ENCODE data around the gene TNNI2. TPM values are rescaled to one million over a fixed set of nuclear protein-coding genes. Genes with fewer than 3 reads are reported as not detected.
"Not testable (repeated sequence)": the region's sequence is repeated elsewhere in the genome, so short reads cannot be mapped to it uniquely, and the experiment has no call there.

TNNI2 gene
- total and polyA plus RNA-seq, 2 donors, result 4.5 to 13.4 TPM

- Histone ChIP-seq H3K4me3 (ENCODE audit: low read length in 2 of 2) (no peak overlapping the region), H3K9me3 (ENCODE audit: control insufficient read depth in 2 of 2, insufficient read depth in 1 of 2, low read length in 1 of 2) (no peaks in the 10 kb centered on the region), H3K36me3 (ENCODE audit: control insufficient read depth in 2 of 2, insufficient read depth in 2 of 2, low read length in 1 of 2) (peaks cover 21 to 40% of the 10 kb centered on the region in 2 donors), H3K4me1 (ENCODE audit: control insufficient read depth in 2 of 2, insufficient read depth in 2 of 2, low read length in 2 of 2) (peaks cover under 1 to 45% of the 10 kb centered on the region in 2 donors), H3K27me3 (ENCODE audit: control insufficient read depth in 2 of 2, insufficient read depth in 1 of 2, low read length in 1 of 2) (no peaks in the 10 kb centered on the region), H3K27ac (ENCODE audit: low read depth in 1 of 2, low read length in 1 of 2) (no peak overlapping the region)
- DNase-seq (ENCODE audit: low read depth in 6 of 9, low spot score in 9 of 9), result no peak
- WGBS, result 95% methylated on average over 5 of the region's 5 CpGs
These were observed 45.5 kb downstream of the TNNI2 start for GRCh38 chr11:1884303-1884700.

- H3K4me1 ChIP-seq (ENCODE audit: control insufficient read depth in 2 of 2, insufficient read depth in 2 of 2, low read length in 2 of 2), result peaks cover 6 to 56% of the 10 kb centered on the region in 2 donors
- not testable (repeated sequence) for H3K4me3 ChIP-seq (ENCODE audit: low read length in 2 of 2); H3K27ac ChIP-seq (ENCODE audit: low read depth in 1 of 2, low read length in 1 of 2); H3K27me3 ChIP-seq (ENCODE audit: control insufficient read depth in 2 of 2, insufficient read depth in 1 of 2, low read length in 1 of 2); DNase-seq (ENCODE audit: low read depth in 6 of 9, low spot score in 9 of 9); H3K9me3 ChIP-seq (ENCODE audit: control insufficient read depth in 2 of 2, insufficient read depth in 1 of 2, low read length in 1 of 2)
- WGBS, result 97% methylated on average over 13 of the region's 13 CpGs
- H3K36me3 ChIP-seq (ENCODE audit: control insufficient read depth in 2 of 2, insufficient read depth in 2 of 2, low read length in 1 of 2), result peaks cover 21 to 35% of the 10 kb centered on the region in 2 donors
These were observed 47.8 kb downstream of the TNNI2 start for GRCh38 chr11:1886551-1886950.

- Histone ChIP-seq H3K27ac (ENCODE audit: low read depth in 1 of 2, low read length in 1 of 2) (peak overlapping the region in 1 of 2 donors; percentile 42), H3K4me1 (ENCODE audit: control insufficient read depth in 2 of 2, insufficient read depth in 2 of 2, low read length in 2 of 2) (peaks cover 6 to 49% of the 10 kb centered on the region in 2 donors), H3K27me3 (ENCODE audit: control insufficient read depth in 2 of 2, insufficient read depth in 1 of 2, low read length in 1 of 2) (peaks cover 0 to 7% of the 10 kb centered on the region in 2 donors), H3K4me3 (ENCODE audit: low read length in 2 of 2) (no peak overlapping the region), H3K36me3 (ENCODE audit: control insufficient read depth in 2 of 2, insufficient read depth in 2 of 2, low read length in 1 of 2) (peaks cover 21 to 35% of the 10 kb centered on the region in 2 donors), H3K9me3 (ENCODE audit: control insufficient read depth in 2 of 2, insufficient read depth in 1 of 2, low read length in 1 of 2) (no peaks in the 10 kb centered on the region)
- 86% methylated on average over 11 of the region's 11 CpGs for WGBS
- no peak for DNase-seq (ENCODE audit: low read depth in 6 of 9, low spot score in 9 of 9)
These were observed 48.9 kb downstream of the TNNI2 start for GRCh38 chr11:1887451-1888346.

- WGBS, result 48% methylated on average over 9 of the region's 9 CpGs
- no peak overlapping the region for H3K4me3 ChIP-seq (ENCODE audit: low read length in 2 of 2)
- H3K9me3 ChIP-seq (ENCODE audit: control insufficient read depth in 2 of 2, insufficient read depth in 1 of 2, low read length in 1 of 2), result no peaks in the 10 kb centered on the region
- peaks cover 6 to 42% of the 10 kb centered on the region in 2 donors for H3K4me1 ChIP-seq (ENCODE audit: control insufficient read depth in 2 of 2, insufficient read depth in 2 of 2, low read length in 2 of 2)
- H3K27me3 ChIP-seq (ENCODE audit: control insufficient read depth in 2 of 2, insufficient read depth in 1 of 2, low read length in 1 of 2), result peaks cover 0 to 7% of the 10 kb centered on the region in 2 donors
- DNase-seq (ENCODE audit: low read depth in 6 of 9, low spot score in 9 of 9), result no peak
- H3K27ac ChIP-seq (ENCODE audit: low read depth in 1 of 2, low read length in 1 of 2), result peak overlapping the region in 1 of 2 donors; percentile 42
- peaks cover 18 to 30% of the 10 kb centered on the region in 2 donors for H3K36me3 ChIP-seq (ENCODE audit: control insufficient read depth in 2 of 2, insufficient read depth in 2 of 2, low read length in 1 of 2)
These were observed 49.6 kb downstream of the TNNI2 start for GRCh38 chr11:1888347-1888753.

GRCh38 chr11:1888811-1889210 lies 50.0 kb downstream of the TNNI2 start:
- Histone ChIP-seq H3K27ac (ENCODE audit: low read depth in 1 of 2, low read length in 1 of 2) (peak overlapping the region; percentile 57 to 69), H3K9me3 (ENCODE audit: control insufficient read depth in 2 of 2, insufficient read depth in 1 of 2, low read length in 1 of 2) (no peaks in the 10 kb centered on the region), H3K36me3 (ENCODE audit: control insufficient read depth in 2 of 2, insufficient read depth in 2 of 2, low read length in 1 of 2) (peaks cover 14 to 25% of the 10 kb centered on the region in 2 donors), H3K4me3 (ENCODE audit: low read length in 2 of 2) (no peak overlapping the region), H3K27me3 (ENCODE audit: control insufficient read depth in 2 of 2, insufficient read depth in 1 of 2, low read length in 1 of 2) (peaks cover 0 to 7% of the 10 kb centered on the region in 2 donors), H3K4me1 (ENCODE audit: control insufficient read depth in 2 of 2, insufficient read depth in 2 of 2, low read length in 2 of 2) (peaks cover 6 to 41% of the 10 kb centered on the region in 2 donors)
- WGBS, result 45% methylated on average over 6 of the region's 6 CpGs
- no peak for DNase-seq (ENCODE audit: low read depth in 6 of 9, low spot score in 9 of 9)

GRCh38 chr11:1889224-1889930 lies 50.6 kb downstream of the TNNI2 start:
- DNase-seq (ENCODE audit: low read depth in 6 of 9, low spot score in 9 of 9), result peak in 5 of 9 donors; percentile 53 to 80 (median 67)
- H3K27me3 ChIP-seq (ENCODE audit: control insufficient read depth in 2 of 2, insufficient read depth in 1 of 2, low read length in 1 of 2), result peaks cover 0 to 7% of the 10 kb centered on the region in 2 donors
- peak overlapping the region; percentile 28 to 48 for H3K4me3 ChIP-seq (ENCODE audit: low read length in 2 of 2)
- 13% methylated on average over 34 of the region's 34 CpGs for WGBS
- peaks cover 6 to 41% of the 10 kb centered on the region in 2 donors for H3K4me1 ChIP-seq (ENCODE audit: control insufficient read depth in 2 of 2, insufficient read depth in 2 of 2, low read length in 2 of 2)
- H3K27ac ChIP-seq (ENCODE audit: low read depth in 1 of 2, low read length in 1 of 2), result peak overlapping the region; percentile 69 to 77
- peaks cover 12 to 20% of the 10 kb centered on the region in 2 donors for H3K36me3 ChIP-seq (ENCODE audit: control insufficient read depth in 2 of 2, insufficient read depth in 2 of 2, low read length in 1 of 2)
- H3K9me3 ChIP-seq (ENCODE audit: control insufficient read depth in 2 of 2, insufficient read depth in 1 of 2, low read length in 1 of 2), result no peaks in the 10 kb centered on the region

- 20% methylated on average over 33 of the region's 33 CpGs for WGBS
- Histone ChIP-seq H3K36me3 (ENCODE audit: control insufficient read depth in 2 of 2, insufficient read depth in 2 of 2, low read length in 1 of 2) (peaks cover 8 to 12% of the 10 kb centered on the region in 2 donors), H3K27ac (ENCODE audit: low read depth in 1 of 2, low read length in 1 of 2) (peak overlapping the region in 1 of 2 donors; percentile 77), H3K9me3 (ENCODE audit: control insufficient read depth in 2 of 2, insufficient read depth in 1 of 2, low read length in 1 of 2) (no peaks in the 10 kb centered on the region), H3K4me3 (ENCODE audit: low read length in 2 of 2) (peak overlapping the region; percentile 28 to 48), H3K27me3 (ENCODE audit: control insufficient read depth in 2 of 2, insufficient read depth in 1 of 2, low read length in 1 of 2) (peaks cover 0 to 7% of the 10 kb centered on the region in 2 donors), H3K4me1 (ENCODE audit: control insufficient read depth in 2 of 2, insufficient read depth in 2 of 2, low read length in 2 of 2) (peaks cover 6 to 41% of the 10 kb centered on the region in 2 donors)
- DNase-seq (ENCODE audit: low read depth in 6 of 9, low spot score in 9 of 9), result peak in 1 of 9 donors; percentile 35
These were observed 51.4 kb downstream of the TNNI2 start for GRCh38 chr11:1889941-1890855.
